GM18499 (cell line): ENCODE data around the gene ERBB4.

Source experiments
- ATAC-seq: cut with Tn5 transposase; IDR thresholded peaks from one replicate; pipeline ENCODE4 v1.9.1; 2021; ENCODE audit warnings: moderate number of reproducible peaks; ENCODE audit not compliant: insufficient read depth, unreplicated experiment

ERBB4 gene

GRCh38 chr2:211976076-211976475 is 562.5 kb downstream of the ERBB4 start:
- ATAC-seq = no peak

DNA sequence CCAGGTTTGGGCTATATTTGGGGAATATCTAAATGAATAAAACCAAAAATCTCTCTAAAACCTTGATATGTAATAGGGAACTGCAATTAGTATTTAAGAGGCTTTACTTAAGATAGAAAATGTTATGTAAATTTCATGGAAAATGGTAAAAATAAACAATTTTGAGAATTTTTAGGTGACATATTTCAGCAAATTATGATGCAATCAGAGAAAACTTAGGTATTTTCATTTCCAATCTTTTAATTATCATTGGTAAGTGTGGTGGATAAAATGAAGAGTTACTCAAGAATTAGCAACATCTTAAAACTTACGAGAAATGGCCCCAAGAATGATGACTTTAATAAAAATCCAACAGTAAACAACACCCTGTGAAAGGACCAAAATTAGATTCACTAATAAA is 571.4 kb downstream of the ERBB4 start:
- no peak for ATAC-seq

DNA sequence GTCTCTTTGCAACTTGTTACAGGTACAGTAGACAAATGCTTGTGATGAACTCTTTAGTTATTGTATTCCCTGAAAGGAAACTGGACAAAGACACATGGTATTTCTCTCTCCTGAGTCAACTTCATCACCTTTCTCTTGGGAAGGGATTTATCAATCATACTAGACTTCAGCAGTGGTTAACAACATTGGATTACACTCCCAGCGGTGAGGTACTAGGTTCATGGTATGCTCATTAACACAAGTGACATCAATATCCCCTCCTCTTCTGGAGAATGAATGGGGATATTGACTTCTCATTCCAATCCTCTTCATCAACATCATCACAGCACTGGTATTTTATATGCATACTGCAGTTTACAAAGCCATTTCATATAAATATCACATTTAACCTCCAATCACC is 574.6 kb downstream of the ERBB4 start:
- no peak for ATAC-seq

DNA sequence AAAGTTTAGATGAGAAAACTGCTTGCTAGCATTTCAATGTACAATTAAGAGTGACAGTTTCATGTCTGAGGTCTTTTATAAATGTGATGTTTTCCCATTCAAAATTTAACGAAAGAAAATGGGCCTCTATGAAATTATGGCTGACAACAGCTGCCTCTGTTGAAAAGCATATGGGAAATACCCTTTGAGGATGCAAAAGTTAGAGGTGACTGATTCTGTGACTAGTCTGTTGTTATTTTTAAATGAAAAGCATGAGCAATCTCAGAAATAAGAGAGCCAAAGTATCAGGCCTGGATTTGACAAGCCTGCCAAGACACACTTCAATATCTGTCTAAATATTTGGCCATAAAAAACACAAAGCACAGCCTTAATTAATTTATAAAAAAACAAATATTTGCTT is 580.8 kb downstream of the ERBB4 start:
- ATAC-seq = peak; percentile 100

DNA sequence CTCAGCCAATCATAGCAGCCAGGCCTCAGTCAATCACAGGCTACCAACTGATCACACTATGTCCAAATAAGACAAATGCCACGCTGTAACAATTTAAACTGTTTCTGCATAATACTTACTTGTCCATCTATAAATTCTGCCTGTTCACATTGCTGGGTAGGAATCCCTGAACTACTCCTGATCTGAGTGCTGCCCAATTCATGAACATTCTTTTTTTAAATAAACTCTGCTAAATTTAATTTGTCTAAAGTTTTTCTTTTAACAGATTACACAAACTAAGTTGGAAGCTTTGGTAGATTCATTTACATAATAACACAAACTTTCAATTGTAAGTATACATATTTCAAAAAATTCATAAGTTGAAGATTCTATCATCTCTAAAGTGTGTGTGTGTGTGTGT is 583.0 kb downstream of the ERBB4 start:
- no peak for ATAC-seq

- no peak for ATAC-seq
Measured at GRCh38 chr2:211948932-211949331, 589.7 kb downstream of the ERBB4 start.

GRCh38 chr2:211946960-211947359 is 591.6 kb downstream of the ERBB4 start:
- no peak for ATAC-seq

DNA sequence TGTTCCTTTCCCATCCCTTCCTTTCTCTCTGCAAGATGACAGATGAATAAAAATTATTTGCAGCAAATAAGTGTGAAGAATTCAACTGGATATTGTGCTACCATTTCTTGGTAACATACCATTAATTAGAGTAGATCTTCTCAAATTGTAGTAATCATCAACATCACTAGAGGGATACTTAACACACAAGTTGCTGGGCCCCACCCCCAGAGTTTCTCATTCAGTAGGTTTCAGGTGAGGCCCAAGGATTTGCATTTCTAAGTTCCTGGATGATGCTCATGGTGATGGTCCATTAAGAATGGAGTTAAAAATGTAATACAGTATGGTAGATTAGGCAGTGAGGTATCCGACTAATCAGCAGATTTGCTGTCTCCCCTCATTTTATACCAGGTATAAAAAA is 594.0 kb downstream of the ERBB4 start:
- no peak for ATAC-seq

GRCh38 chr2:211942153-211942552 is 596.4 kb downstream of the ERBB4 start:
- ATAC-seq = no peak

- ATAC-seq = no peak
Measured at GRCh38 chr2:211941216-211941747, 597.3 kb downstream of the ERBB4 start.

DNA sequence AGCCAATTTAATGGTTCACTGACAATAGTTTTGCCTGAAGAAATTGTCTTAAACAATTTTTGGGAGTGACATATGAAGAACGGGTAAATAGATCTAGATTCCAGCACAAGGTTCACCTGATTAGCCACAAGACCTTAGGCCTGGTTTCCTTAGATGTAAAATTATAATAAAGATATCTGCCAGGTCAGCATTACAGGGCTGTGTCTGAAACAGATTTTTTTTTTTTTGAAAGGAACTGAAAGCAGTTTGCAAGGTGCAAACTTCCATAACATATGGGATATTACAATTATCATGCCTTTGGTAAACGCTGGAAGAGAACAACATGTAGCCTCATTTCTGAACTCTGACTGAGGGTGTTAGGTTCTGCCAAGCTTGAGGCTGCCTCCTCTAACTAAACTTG is 599.4 kb downstream of the ERBB4 start:
- no peak for ATAC-seq

DNA sequence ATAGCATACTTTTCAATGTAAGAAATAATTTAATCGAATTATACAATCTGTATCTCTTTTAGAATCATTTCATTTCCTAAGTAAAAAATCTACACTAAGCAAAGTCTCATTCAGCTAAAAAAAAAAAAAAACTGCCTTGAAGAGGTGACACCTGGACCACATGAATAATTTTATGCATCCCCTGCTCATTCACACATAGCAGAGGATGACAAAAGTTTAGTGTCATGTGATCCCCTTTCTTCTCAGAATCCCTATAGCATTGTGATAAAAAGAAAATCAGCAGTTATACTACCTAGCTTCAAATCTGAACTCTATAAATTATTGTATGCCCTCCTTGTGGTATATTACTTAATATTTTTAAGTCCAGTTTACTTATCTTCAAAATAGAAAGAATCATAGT is 603.8 kb downstream of the ERBB4 start:
- ATAC-seq = no peak

GRCh38 chr2:211931314-211931713 is 607.3 kb downstream of the ERBB4 start:
- ATAC-seq = no peak

GRCh38 chr2:211930331-211930730 is 608.3 kb downstream of the ERBB4 start:
- peak; percentile 96 for ATAC-seq

GRCh38 chr2:211928201-211928600 is 610.4 kb downstream of the ERBB4 start:
- no peak for ATAC-seq

GRCh38 chr2:211923019-211923418 is 615.6 kb downstream of the ERBB4 start:
- no peak for ATAC-seq

- no peak for ATAC-seq
Measured at GRCh38 chr2:211903961-211904360, 634.6 kb downstream of the ERBB4 start.

DNA sequence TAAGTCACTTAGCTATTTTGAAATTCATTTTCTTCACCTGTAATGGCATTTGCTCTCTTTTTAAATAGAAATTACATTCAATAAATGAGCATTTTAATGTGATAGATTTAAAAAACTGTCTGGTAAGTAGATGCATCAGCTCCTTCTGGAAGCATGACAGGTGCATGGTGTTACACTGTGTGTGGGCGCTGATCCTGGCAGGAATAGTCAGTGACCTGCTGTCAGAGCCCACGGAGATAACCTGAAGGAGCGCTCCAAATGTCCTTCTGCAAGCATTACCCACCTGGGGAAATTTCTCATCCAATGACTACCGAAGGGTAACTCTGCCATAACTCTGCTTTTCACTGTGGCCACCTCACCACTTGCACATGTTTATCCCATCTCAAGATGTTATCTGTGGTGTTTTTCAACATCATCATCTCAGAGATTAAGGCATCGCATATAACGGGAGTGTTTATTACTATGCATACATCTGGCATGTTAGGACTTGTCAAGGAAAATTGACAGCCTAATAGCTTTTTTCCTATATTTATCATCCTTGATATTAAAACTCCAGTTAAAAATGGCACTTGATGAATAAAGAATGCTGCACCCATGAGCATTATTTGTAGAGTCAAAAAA is 637.3 kb downstream of the ERBB4 start:
- no peak for ATAC-seq

DNA sequence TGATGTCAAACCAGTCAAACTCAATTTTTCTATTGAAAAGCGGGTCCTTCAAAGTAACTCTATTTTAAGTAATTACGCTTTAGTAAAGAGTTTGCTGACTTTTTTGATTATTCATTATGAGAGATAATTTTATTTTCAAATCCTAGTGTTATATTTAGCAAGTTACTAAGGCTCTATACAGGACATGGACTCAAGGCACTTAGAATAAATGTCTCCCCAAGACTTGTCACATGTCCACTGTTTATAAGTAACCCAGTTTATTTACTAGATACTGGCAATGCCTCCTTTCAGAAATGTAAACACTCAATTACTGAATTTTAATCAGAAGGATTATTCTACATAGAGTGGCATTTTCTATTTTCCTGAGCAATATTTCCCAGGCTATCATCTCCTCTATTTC is 638.1 kb downstream of the ERBB4 start:
- no peak for ATAC-seq

GRCh38 chr2:211900000-211900399 is 638.6 kb downstream of the ERBB4 start:
- no peak for ATAC-seq

GRCh38 chr2:211898702-211899101 is 639.9 kb downstream of the ERBB4 start:
- no peak for ATAC-seq

DNA sequence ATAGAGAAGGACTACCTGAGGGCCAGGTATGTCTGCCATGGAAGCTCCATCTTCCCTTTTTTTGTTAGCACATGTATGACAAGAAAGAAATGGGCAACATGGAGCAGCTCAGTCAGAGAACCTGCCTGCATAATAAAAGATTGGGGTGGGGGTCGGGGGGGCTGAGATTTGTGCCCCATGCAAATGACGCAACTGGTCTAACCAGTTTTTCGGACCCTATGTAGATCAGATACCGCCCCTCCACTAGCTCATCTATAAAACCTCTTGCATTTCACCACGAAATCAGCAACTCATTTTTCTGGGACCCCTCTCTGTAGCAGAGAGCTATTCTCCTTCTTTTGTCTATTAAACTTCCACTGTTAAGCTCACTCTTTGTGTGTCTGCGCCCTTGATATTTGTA is 657.2 kb downstream of the ERBB4 start:
- no peak for ATAC-seq

- ATAC-seq = no peak
Measured at GRCh38 chr2:211879323-211879722, 659.3 kb downstream of the ERBB4 start.
